A549 (cell line): ENCODE data around the gene PRSS56. TPM values are rescaled to one million over a fixed set of nuclear protein-coding genes. Genes with fewer than 3 reads are reported as not detected.

Source experiments
- ATAC-seq, 2 experiments: fragments of 200-7000 bp in 1 of 2; fragments of >200 bp in 1 of 2; cut with Nextera tagmentation in 1 of 2; cut with Tn5 transposase in 1 of 2; 3 replicates each; pipeline versions ENCODE4 v1.8.0 to v1.9.1; 2018 to 2020; ENCODE audit warnings: mild to moderate bottlenecking in 1 of 2, moderate library complexity in 1 of 2
- CTCF ChIA-PET: fragments of 300-600 bp; sonication (Branson Sonifier 250); formaldehyde crosslinking; extraction: SDS; loops from one replicate; lab custom pipeline; 2021; ENCODE audit warnings: antibody characterized with exemption, inconsistent platforms; lab: Yijun Ruan, JAX
- POLR2A ChIA-PET: fragments of 350-600 bp; formaldehyde crosslinking; extraction: SDS; loops from one replicate; lab custom pipeline; 2021; ENCODE audit warnings: antibody characterized with exemption, inconsistent platforms; lab: Yijun Ruan, JAX
- DNase-seq, 2 experiments: peaks; one replicate each; pipeline versions ENCODE4 v3.0.0 to v3.0.0-alpha.2; 2011 to 2016; ENCODE audit warnings: low read depth in 1 of 2, low spot score in 1 of 2
- FAIRE-seq: peaks from 2 replicates; lab custom pipeline; 2011; peaks lifted over from hg19 to GRCh38; lab: Jason Lieb, UNC
- H3K27ac ChIP-seq, 2 experiments: fragments of >200 bp; sonication (Bioruptor Twin); formaldehyde crosslinking; 3 replicates each; pipeline ENCODE4 v1.5.1; 2016 to 2017
- H3K4me1 ChIP-seq: fragments of >200 bp; sonication (Bioruptor Twin); formaldehyde crosslinking; 3 replicates; pipeline ENCODE4 v1.6.1; 2016
- H3K4me2 ChIP-seq: fragments of >200 bp; sonication (Bioruptor Twin); formaldehyde crosslinking; 3 replicates; pipeline ENCODE4 v1.6.1; 2016
- H3K4me3 ChIP-seq: fragments of >200 bp; sonication (Bioruptor Twin); formaldehyde crosslinking; 3 replicates; pipeline ENCODE4 v1.5.1; 2016
- H3K9me3 ChIP-seq: fragments of >200 bp; sonication (Bioruptor Twin); formaldehyde crosslinking; 3 replicates; pipeline ENCODE4 v1.6.1; 2016
- ATOH8 ChIP-seq: fragments of 250-450 bp; sonication (Bioruptor Pico); IDR thresholded peaks from 2 replicates; pipeline ENCODE4 v1.5.0; 2020; ENCODE audit warnings: low read depth, mild to moderate bottlenecking, moderate library complexity
- BCL3 ChIP-seq: fragments of >200 bp; sonication (Bioruptor Twin); formaldehyde crosslinking; IDR thresholded peaks from 3 replicates; pipeline ENCODE4 v1.6.1; 2016
- CEBPB ChIP-seq, 2 experiments: fragments of >200 bp in 1 of 2; sonication (Bioruptor Twin) in 1 of 2; formaldehyde crosslinking in 1 of 2; IDR thresholded peaks; 2 replicates each; pipeline ENCODE4 v1.6.1; 2012 to 2016
- CHD4 ChIP-seq: fragments of 200-600 bp; sonication (generic); IDR thresholded peaks from 2 replicates; pipeline ENCODE4 v1.6.1; 2016; ENCODE audit warnings: antibody characterized with exemption, mild to moderate bottlenecking, borderline replicate concordance
- EHMT2 ChIP-seq: fragments of 200-600 bp; sonication (generic); IDR thresholded peaks from 2 replicates; pipeline ENCODE4 v1.6.1; 2016; ENCODE audit warnings: antibody characterized with exemption, low read depth, mild to moderate bottlenecking, moderate library complexity
- GATA3 ChIP-seq: IDR thresholded peaks from 2 replicates; pipeline ENCODE4 v1.6.1; 2012; ENCODE audit warnings: borderline replicate concordance
- HDAC2 ChIP-seq: fragments of 200-600 bp; sonication (generic); IDR thresholded peaks from 2 replicates; pipeline ENCODE4 v1.6.1; 2016
- HMGXB4 ChIP-seq: fragments of 250-450 bp; sonication (Bioruptor Pico); IDR thresholded peaks from 2 replicates; pipeline ENCODE4 v1.5.0; 2021; ENCODE audit warnings: mild to moderate bottlenecking, moderate library complexity, borderline replicate concordance
- HOXB13 ChIP-seq: fragments of 250-450 bp; sonication (Bioruptor Pico); IDR thresholded peaks from 2 replicates; pipeline ENCODE4 v1.5.0; 2020; ENCODE audit warnings: low read depth, mild to moderate bottlenecking, moderate library complexity
- KDM1A ChIP-seq: fragments of 200-600 bp; sonication (generic); IDR thresholded peaks from 2 replicates; pipeline ENCODE4 v1.6.1; 2016; ENCODE audit warnings: low read depth, mild to moderate bottlenecking
- KDM5A ChIP-seq: fragments of 200-600 bp; sonication (generic); IDR thresholded peaks from 2 replicates; pipeline ENCODE4 v1.6.1; 2016; ENCODE audit warnings: antibody characterized with exemption, mild to moderate bottlenecking
- MAFK ChIP-seq: fragments of 450-650 bp; IDR thresholded peaks from 2 replicates; pipeline ENCODE4 v1.6.1; 2014; ENCODE audit not compliant: partially characterized antibody
- MAZ ChIP-seq: fragments of 150-350 bp; IDR thresholded peaks from 2 replicates; pipeline ENCODE4 v1.6.1; 2014; ENCODE audit warnings: antibody characterized with exemption, low read depth, low read length, borderline replicate concordance
- NR3C1 ChIP-seq: fragments of >200 bp; sonication (Bioruptor Twin); formaldehyde crosslinking; IDR thresholded peaks from 3 replicates; pipeline ENCODE4 v1.6.1; 2017
- RARB ChIP-seq: fragments of 250-450 bp; sonication (Bioruptor Pico); IDR thresholded peaks from 2 replicates; pipeline ENCODE4 v1.8.0; 2021; ENCODE audit warnings: mild to moderate bottlenecking, moderate library complexity
- SMC3 ChIP-seq: fragments of >200 bp; sonication (Bioruptor Twin); formaldehyde crosslinking; IDR thresholded peaks from 3 replicates; pipeline ENCODE4 v1.6.1; 2018; ENCODE audit warnings: inconsistent platforms
- TFCP2L1 ChIP-seq: fragments of 250-450 bp; sonication (Bioruptor Pico); IDR thresholded peaks from 2 replicates; pipeline ENCODE4 v1.5.0; 2021; ENCODE audit warnings: mild to moderate bottlenecking
- WGBS: methylation state at CpG from one replicate; pipeline ENCODE4 v1.1.6; 2017; ENCODE audit errors: missing lambda C conversion rate; 5-methylcytosine and 5-hydroxymethylcytosine counted together
- polyA plus RNA-seq, 4 experiments: library from polyadenylated mRNA; depleted of rRNA in 3 of 4; stranded (reverse); fragments of >200 nt; fragmentation: RNase III in 1 of 4; extraction: RNeasy Plus Mini Kit Qiagen cat#74134 plus additional on column Dnase treatment in 1 of 4; gene quantifications; 2 replicates in 3 of 4; 3 replicates in 1 of 4; pipeline ENCODE4 v1.2.3, GENCODE V29; 2011 to 2017

The PRSS56 gene
- polyA plus RNA-seq, 2 of the 4 experiments (the other 2 are of a cell fraction) = not detected

GRCh38 chr2:232492963-232493700 lies 27.1 kb upstream of the PRSS56 start (continued):
- TF ChIP-seq HMGXB4 (no peak), MAFK (no peak), TFCP2L1 (no peak), GATA3 (no peak), NR3C1 (no peak), SMC3 (no peak), KDM1A (no peak), RARB (CRISPR knock-in tag) (no peak), EHMT2 (no peak)
- TF ChIP-seq, all 56 proteins: peak for 0

- ChIA-PET POLR2A (no interaction called here), CTCF (interaction anchor here (1.0 to 1.1 kb wide), 2 partner anchors 28 to 47 kb away, joined by 3 to 4 read pairs; no protein-coding TSS in a partner anchor)
- H3K4me3 ChIP-seq = no peak overlapping the region
- FAIRE-seq (no peak), ATAC-seq (no peak), DNase-seq (no peak)
- WGBS = 82% methylated on average over 6 of the region's 10 CpGs
- no peaks in the 10 kb centered on the region for H3K4me1 ChIP-seq
- TF ChIP-seq MAZ (no peak), CEBPB (IDR thresholded peaks at IDR 0.05) (no peak), NR3C1 (no peak), KDM5A (no peak), SMC3 (no peak)
- no peaks in the 10 kb centered on the region for H3K9me3 ChIP-seq
- no peak overlapping the region for H3K27ac ChIP-seq
- no peak overlapping the region for H3K4me2 ChIP-seq
Observed at GRCh38 chr2:232493701-232494474, 26.3 kb upstream of the PRSS56 start.

- DNase-seq (no peak), FAIRE-seq (no peak), ATAC-seq (no peak)
- CTCF ChIA-PET = interaction anchor here (1.0 to 1.1 kb wide), 2 partner anchors 30 to 47 kb away, joined by 3 read pairs; no protein-coding TSS in a partner anchor
- POLR2A ChIA-PET = no interaction called here
- H3K4me3 ChIP-seq = no peak overlapping the region
- no peak for TF ChIP-seq SMC3
- TF ChIP-seq BCL3 = no peak
- TF ChIP-seq ATOH8 (CRISPR knock-in tag) = no peak
- no peak for TF ChIP-seq CHD4
- TF ChIP-seq HDAC2 = no peak
- TF ChIP-seq HOXB13 (CRISPR knock-in tag) = no peak
- no peak for TF ChIP-seq CEBPB (IDR thresholded peaks at IDR 0.05)
- H3K4me2 ChIP-seq = no peak overlapping the region
- no peaks in the 10 kb centered on the region for H3K9me3 ChIP-seq
- no peak overlapping the region for H3K27ac ChIP-seq
- no peaks in the 10 kb centered on the region for H3K4me1 ChIP-seq
- 90% methylated on average over 4 of the region's 5 CpGs for WGBS
Observed at GRCh38 chr2:232494542-232494941, 25.6 kb upstream of the PRSS56 start.
